ENCODE results near the gene EMX1.

The EMX1 gene

GRCh38 chr2:72943540-72944395, 26.4 kb downstream of the EMX1 start:
- DNase-seq (ENCODE audit: low spot score): no peak

- no peak for DNase-seq (ENCODE audit: low spot score)
Measured at GRCh38 chr2:72944804-72945449, 27.6 kb downstream of the EMX1 start.

- no peak for DNase-seq (ENCODE audit: low spot score)
Measured at GRCh38 chr2:72945450-72946019, 28.2 kb downstream of the EMX1 start.

- DNase-seq (ENCODE audit: low spot score): no peak
Measured at GRCh38 chr2:72946466-72946865, 29.1 kb downstream of the EMX1 start.

GRCh38 chr2:72947952-72948830, 30.9 kb downstream of the EMX1 start:
- no peak for DNase-seq (ENCODE audit: low spot score)

- DNase-seq (ENCODE audit: low spot score): no peak
Measured at GRCh38 chr2:72949045-72949444, 31.7 kb downstream of the EMX1 start.

GRCh38 chr2:72949642-72950041, 32.3 kb downstream of the EMX1 start:
- no peak for DNase-seq (ENCODE audit: low spot score)

GRCh38 chr2:72950558-72951255, 33.4 kb downstream of the EMX1 start:
- no peak for DNase-seq (ENCODE audit: low spot score)

- no peak for DNase-seq (ENCODE audit: low spot score)
Measured at GRCh38 chr2:72951303-72952095, 34.2 kb downstream of the EMX1 start.

- DNase-seq (ENCODE audit: low spot score): no peak
Measured at GRCh38 chr2:72952110-72952823, 34.9 kb downstream of the EMX1 start.

- DNase-seq (ENCODE audit: low spot score): no peak
Measured at GRCh38 chr2:72952961-72953360, 35.6 kb downstream of the EMX1 start.

- DNase-seq (ENCODE audit: low spot score): no peak
Measured at GRCh38 chr2:72953528-72953927, 36.2 kb downstream of the EMX1 start.

- no peak for DNase-seq (ENCODE audit: low spot score)
Measured at GRCh38 chr2:72953976-72954375, 36.7 kb downstream of the EMX1 start.

GRCh38 chr2:72954376-72955227, 37.3 kb downstream of the EMX1 start:
- no peak for DNase-seq (ENCODE audit: low spot score)

- no peak for DNase-seq (ENCODE audit: low spot score)
Measured at GRCh38 chr2:72955228-72956049, 38.1 kb downstream of the EMX1 start.

GRCh38 chr2:72956050-72956395, 38.7 kb downstream of the EMX1 start:
- DNase-seq (ENCODE audit: low spot score): no peak

- DNase-seq (ENCODE audit: low spot score): no peak
Measured at GRCh38 chr2:72956936-72957335, 39.6 kb downstream of the EMX1 start.
